Bronchial epithelial cell (primary cell): ENCODE measurements around the gene PRDX5. TPM values are rescaled to one million over a fixed set of nuclear protein-coding genes. Genes with fewer than 3 reads are reported as not detected.

Experiments used
- DNase-seq: peaks from one replicate; pipeline ENCODE4 v3.0.0-alpha.2; 2010; ENCODE audit warnings: low read depth
- FAIRE-seq: peaks from 2 replicates; lab custom pipeline; 2011; peaks lifted over from hg19 to GRCh38; lab: Jason Lieb, UNC
- H3K27me3 ChIP-seq: 2 replicates; pipeline ENCODE4 v1.5.1; 2011; ENCODE audit warnings: low read length; ENCODE audit not compliant: control insufficient read depth, insufficient read depth
- H3K36me3 ChIP-seq: 2 replicates; pipeline ENCODE4 v1.5.1; 2011; ENCODE audit warnings: low read length; ENCODE audit not compliant: control insufficient read depth, insufficient read depth
- H3K4me3 ChIP-seq: 2 replicates; pipeline ENCODE4 v1.5.1; 2011; ENCODE audit warnings: mild to moderate bottlenecking, low read depth, low read length, control low read depth
- total RNA-seq: library from RNA; depleted of rRNA; stranded (reverse); fragments of >200 nt; gene quantifications from 2 replicates; pipeline ENCODE4 v1.2.1, GENCODE V29; 2014
- TF ChIP-seq, protein P1 (sequence below): IDR thresholded peaks from 2 replicates; pipeline ENCODE4 v1.5.1; 2011; ENCODE audit warnings: mild to moderate bottlenecking, moderate library complexity, low read length, control low read depth, inconsistent platforms; ENCODE audit not compliant: insufficient read depth, severe bottlenecking

PRDX5 gene
- total RNA-seq, 1 donor from 2014 or later = 649 TPM

DNA sequence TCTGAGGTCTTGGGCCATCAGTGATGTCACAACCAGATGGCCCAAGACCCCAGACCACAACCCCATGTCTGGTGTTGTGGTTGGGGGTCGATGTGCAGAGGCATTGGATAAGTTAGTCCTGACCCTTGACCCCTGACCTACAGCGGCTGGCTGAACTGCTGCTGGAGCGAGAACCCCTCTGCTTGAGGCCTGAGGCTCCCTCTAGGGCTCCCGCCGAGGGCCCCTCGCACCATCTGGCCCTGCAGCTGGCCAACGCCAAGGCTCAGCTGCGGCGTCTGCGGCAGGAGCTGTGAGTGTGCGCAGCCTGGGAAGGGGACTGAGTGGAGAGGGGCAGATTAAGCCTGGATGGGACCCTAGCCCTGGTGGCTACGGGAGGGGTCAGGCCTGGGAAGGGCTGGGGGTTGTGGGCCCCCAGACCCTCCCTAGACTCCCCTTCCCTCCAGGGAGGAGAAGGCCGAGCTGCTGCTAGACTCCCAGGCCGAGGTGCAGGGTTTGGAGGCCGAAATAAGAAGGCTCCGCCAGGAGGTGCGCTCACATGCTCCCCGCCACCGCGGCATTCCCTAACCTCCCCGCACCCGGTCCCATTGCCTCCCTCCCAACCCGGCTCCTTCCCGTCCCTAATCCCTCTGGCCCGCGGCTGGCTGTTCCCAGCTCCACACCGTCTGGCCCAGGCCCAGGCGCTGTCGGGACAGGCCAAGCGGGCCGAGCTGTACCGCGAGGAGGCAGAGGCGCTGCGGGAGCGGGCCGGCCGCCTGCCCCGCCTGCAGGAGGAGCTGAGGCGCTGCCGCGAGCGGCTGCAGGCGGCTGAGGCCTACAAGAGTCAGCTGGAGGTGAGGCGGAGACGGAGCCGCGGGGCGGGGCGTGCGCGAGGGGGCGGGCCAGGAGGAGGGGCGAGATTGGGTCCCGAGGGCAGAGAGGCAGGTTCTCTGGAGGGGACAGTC, 24.2 kb downstream of the PRDX5 start:
- Histone ChIP-seq H3K4me3 (peak overlapping the region; percentile 30), H3K36me3 (no peaks in the 10 kb centered on the region), H3K27me3 (no peaks in the 10 kb centered on the region)
- FAIRE-seq (no peak), DNase-seq (peak; percentile 81)
- TF ChIP-seq, protein P1, sequence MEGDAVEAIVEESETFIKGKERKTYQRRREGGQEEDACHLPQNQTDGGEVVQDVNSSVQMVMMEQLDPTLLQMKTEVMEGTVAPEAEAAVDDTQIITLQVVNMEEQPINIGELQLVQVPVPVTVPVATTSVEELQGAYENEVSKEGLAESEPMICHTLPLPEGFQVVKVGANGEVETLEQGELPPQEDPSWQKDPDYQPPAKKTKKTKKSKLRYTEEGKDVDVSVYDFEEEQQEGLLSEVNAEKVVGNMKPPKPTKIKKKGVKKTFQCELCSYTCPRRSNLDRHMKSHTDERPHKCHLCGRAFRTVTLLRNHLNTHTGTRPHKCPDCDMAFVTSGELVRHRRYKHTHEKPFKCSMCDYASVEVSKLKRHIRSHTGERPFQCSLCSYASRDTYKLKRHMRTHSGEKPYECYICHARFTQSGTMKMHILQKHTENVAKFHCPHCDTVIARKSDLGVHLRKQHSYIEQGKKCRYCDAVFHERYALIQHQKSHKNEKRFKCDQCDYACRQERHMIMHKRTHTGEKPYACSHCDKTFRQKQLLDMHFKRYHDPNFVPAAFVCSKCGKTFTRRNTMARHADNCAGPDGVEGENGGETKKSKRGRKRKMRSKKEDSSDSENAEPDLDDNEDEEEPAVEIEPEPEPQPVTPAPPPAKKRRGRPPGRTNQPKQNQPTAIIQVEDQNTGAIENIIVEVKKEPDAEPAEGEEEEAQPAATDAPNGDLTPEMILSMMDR = peak; percentile 64

DNA sequence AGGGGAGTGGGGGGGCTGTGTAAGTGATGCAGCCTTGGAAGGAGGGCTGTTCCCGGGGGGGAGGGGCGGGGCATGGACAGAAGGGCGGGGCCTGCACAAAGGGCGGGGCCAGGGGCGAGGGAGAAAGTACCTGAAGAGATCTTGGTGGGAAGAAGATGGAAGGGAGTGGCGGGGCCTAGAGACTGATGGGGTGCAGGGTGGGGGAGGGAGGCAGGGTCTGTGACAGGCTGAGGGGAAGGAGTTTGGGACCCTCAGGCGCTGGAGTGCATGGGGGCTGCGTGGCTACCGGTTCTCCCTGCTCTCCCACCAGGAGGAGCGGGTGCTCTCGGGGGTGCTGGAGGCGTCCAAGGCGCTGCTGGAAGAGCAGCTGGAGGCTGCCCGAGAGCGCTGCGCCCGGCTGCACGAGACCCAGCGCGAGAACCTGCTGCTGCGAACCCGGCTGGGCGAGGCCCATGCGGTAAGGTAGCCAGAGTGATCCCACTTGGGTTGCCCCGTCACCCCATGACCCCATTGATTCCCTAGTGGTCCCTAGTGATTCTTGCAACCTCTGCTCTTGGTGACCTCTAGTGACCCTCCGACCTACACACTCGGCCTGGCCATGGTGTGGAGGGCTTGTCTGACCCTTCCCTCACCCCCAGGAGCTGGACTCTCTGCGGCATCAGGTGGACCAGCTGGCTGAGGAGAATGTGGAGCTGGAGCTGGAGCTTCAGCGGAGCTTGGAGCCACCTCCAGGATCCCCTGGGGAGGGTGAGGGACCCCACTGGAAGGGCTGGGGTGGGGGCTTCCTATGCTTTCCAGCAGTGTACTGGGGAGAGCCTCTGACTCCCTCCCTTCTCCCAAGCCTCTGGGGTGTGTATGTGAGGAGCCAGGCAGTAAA, 25.2 kb downstream of the PRDX5 start:
- H3K36me3 ChIP-seq = no peaks in the 10 kb centered on the region
- peak overlapping the region; percentile 29 for H3K4me3 ChIP-seq
- TF ChIP-seq, protein P1 = no peak
- H3K27me3 ChIP-seq = no peaks in the 10 kb centered on the region
- FAIRE-seq = no peak
- no peak for DNase-seq

DNA sequence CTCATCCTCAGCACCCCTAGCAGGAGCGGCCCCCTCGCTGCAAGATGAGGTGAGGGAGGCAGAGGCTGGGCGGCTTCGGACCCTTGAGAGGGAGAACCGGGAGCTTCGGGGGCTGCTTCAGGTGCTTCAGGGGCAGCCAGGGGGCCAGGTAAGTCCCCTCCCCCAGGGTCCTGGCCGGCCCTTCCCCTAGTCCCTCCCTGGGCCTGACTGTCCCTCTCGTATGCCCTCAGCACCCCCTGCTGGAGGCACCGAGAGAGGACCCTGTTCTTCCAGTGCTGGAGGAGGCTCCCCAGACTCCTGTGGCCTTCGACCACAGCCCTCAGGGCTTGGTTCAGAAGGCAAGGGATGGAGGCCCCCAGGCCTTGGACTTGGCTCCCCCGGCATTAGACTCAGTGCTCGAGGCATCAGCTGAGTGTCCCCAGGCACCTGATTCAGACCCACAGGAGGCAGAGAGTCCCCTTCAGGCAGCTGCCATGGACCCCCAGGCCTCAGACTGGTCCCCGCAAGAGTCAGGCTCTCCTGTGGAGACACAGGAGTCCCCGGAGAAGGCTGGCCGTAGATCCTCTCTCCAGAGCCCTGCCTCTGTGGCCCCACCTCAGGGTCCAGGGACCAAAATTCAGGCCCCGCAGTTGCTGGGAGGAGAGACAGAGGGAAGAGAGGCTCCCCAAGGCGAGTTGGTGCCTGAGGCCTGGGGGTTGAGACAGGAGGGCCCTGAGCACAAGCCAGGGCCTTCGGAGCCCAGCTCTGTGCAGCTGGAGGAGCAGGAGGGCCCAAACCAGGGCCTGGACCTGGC, 26.0 kb downstream of the PRDX5 start:
- H3K36me3 ChIP-seq = no peaks in the 10 kb centered on the region
- H3K27me3 ChIP-seq = no peaks in the 10 kb centered on the region
- TF ChIP-seq, protein P1 = peak; percentile 51
- FAIRE-seq (no peak), DNase-seq (no peak)
- H3K4me3 ChIP-seq = no peak overlapping the region

DNA sequence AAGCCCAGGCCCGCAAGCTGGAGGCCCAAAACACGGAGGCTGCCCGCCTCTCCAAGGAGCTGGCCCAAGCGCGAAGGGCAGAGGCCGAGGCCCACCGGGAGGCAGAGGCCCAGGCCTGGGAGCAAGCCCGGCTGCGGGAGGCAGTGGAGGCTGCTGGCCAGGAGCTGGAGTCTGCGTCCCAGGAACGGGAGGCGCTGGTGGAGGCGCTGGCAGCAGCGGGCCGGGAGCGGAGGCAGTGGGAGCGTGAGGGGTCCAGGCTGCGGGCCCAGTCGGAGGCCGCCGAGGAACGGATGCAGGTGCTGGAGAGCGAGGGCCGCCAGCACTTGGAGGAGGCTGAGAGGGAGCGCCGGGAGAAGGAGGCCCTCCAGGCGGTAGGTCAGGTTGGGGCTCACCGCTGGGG, 26.9 kb downstream of the PRDX5 start:
- TF ChIP-seq, protein P1 = no peak
- no peak for FAIRE-seq

DNA sequence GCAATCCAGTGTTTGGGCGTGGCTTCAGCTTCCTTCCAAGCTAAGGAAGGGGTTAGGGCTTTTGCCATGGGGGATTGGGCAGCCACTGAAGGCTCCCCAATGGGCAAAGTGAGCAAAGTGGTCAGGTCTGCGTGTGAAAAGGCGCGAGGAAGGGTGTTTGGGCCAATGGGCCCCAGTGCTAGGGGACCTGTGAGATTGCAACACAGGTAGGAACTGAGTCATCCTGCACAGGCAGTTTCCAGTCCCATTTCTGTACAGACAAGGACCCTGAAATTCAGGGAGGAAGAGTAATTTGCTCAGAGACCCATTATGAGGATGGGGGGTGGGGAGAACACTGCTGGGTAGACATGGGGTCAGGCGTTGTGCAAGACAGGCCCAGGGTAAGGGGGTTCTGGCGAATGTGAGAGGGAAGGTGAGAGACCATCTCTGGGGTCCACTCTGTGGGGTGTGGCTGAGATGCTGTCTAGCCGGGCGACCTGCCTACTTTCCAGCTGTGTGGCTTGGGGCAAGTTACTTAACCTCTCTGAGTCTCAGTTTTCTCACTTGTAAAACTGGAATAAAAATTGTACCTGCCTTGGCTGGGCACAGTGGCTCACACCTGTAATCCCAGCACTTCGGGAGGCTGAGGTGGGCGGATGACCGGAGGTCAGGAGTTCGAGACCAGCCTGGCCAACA, 29.4 kb downstream of the PRDX5 start:
- FAIRE-seq (peak; percentile 18), DNase-seq (peak; percentile 82)
- H3K4me3 ChIP-seq = no peak overlapping the region
- H3K36me3 ChIP-seq = no peaks in the 10 kb centered on the region
- TF ChIP-seq, protein P1 = no peak
- no peaks in the 10 kb centered on the region for H3K27me3 ChIP-seq

More for the DNA sequence above, 26.9 kb downstream of the PRDX5 start:
- no peaks in the 10 kb centered on the region for H3K27me3 ChIP-seq
- no peaks in the 10 kb centered on the region for H3K36me3 ChIP-seq
- no peak for DNase-seq
- no peak overlapping the region for H3K4me3 ChIP-seq
